ENCODE data around the gene METTL2A.
"Not testable (repeated sequence)": the region's sequence is repeated elsewhere in the genome, so short reads cannot be mapped to it uniquely, and the experiment has no call there.

DNA sequence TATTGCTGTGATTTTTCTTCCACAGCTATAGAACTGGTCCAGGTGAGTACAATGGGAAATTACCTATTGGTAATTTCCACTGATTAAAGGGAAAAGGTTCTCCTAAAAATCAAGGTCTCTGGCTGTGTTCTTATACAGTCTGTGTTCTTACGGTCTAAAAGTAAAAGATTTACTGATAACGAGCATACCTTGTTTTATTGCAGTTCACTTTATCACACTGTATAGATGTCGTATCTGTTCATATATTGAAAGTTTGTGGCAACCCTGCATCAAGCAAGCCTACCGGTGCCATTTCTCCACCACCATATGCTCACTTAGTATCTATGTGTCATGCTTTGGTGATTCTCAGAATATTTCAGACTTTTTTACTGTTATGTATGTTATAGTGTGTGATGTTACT is 11.6 kb downstream of the METTL2A start:
- TF ChIP-seq CTCF (IDR thresholded peaks at IDR 0.05; ENCODE audit: insufficient read depth, low read length, poor library complexity, severe bottlenecking); EZH2phosphoT487 (conservative IDR thresholded peaks at IDR 0.05; ENCODE audit: low read length): not testable (repeated sequence)

Measured in SU-DHL-6 (cell line).